MM.1S (cell line): Measurements from ENCODE around the gene SLC6A7.

Experiments used
- EZH2 ChIP-seq: fragments of 300-600 bp; sonication (generic); optimal IDR thresholded peaks from 2 replicates; pipeline ENCODE3; 2017; ENCODE audit warnings: low read depth, mild to moderate bottlenecking, antibody characterized with exemption, low read length, mixed read lengths
- TF ChIP-seq, protein P1 (sequence below): fragments of 300-600 bp; sonication (generic); IDR thresholded peaks from 2 replicates; pipeline ENCODE4 v1.5.1; 2016; ENCODE audit warnings: antibody characterized with exemption, low read length, mixed read lengths

DNA sequence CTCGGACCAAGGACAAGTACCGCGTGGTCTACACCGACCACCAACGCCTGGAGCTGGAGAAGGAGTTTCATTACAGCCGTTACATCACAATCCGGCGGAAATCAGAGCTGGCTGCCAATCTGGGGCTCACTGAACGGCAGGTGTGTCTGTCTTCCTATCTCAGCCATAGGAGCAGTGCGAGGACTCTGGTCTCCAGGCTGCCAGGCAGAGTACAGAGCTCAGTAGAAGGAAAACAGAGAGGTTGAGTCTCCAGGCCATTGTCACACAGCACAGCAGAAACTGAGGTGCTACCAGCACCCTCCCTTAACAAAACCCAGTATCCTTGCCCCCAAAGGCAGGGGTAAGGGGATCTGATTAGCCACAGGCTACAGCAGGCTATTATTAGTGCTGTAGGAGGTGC lies 7.1 kb upstream of the SLC6A7 start:
- TF ChIP-seq, protein P1, sequence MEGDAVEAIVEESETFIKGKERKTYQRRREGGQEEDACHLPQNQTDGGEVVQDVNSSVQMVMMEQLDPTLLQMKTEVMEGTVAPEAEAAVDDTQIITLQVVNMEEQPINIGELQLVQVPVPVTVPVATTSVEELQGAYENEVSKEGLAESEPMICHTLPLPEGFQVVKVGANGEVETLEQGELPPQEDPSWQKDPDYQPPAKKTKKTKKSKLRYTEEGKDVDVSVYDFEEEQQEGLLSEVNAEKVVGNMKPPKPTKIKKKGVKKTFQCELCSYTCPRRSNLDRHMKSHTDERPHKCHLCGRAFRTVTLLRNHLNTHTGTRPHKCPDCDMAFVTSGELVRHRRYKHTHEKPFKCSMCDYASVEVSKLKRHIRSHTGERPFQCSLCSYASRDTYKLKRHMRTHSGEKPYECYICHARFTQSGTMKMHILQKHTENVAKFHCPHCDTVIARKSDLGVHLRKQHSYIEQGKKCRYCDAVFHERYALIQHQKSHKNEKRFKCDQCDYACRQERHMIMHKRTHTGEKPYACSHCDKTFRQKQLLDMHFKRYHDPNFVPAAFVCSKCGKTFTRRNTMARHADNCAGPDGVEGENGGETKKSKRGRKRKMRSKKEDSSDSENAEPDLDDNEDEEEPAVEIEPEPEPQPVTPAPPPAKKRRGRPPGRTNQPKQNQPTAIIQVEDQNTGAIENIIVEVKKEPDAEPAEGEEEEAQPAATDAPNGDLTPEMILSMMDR, result no peak
- TF ChIP-seq EZH2, result no peak
